Panc1 (cell line): Measurements from ENCODE around the gene HSPA5. TPM values are rescaled to one million over a fixed set of nuclear protein-coding genes. Genes with fewer than 3 reads are reported as not detected.

Source experiments
- ATAC-seq: fragments of 200-7000 bp; cut with Tn5 transposase; 2 replicates; pipeline ENCODE4 v1.9.1; 2020; ENCODE audit warnings: mild to moderate bottlenecking, moderate library complexity
- BruUV-seq: library from RNA; stranded (reverse); fragments of 400-500 nt; replicated peaks from 2 replicates; lab custom pipeline; 2021; lab: Mats Ljungman, UMichigan
- CTCF ChIA-PET: fragments of 300-600 bp; sonication (Branson Sonifier 250); formaldehyde crosslinking; loops from one replicate; lab custom pipeline; 2022; ENCODE audit warnings: antibody characterized with exemption; lab: Charles Lee
- POLR2A ChIA-PET: fragments of 300-600 bp; sonication (Branson Sonifier 250); formaldehyde crosslinking; loops from one replicate; lab custom pipeline; 2022; ENCODE audit warnings: antibody characterized with exemption; lab: Charles Lee
- DNase-seq: peaks from one replicate; pipeline ENCODE4 v3.0.0-alpha.2; 2010; ENCODE audit warnings: low read depth, low spot score
- H3K27ac ChIP-seq: 2 replicates; pipeline ENCODE4 v1.5.1; 2011; ENCODE audit warnings: mild to moderate bottlenecking, low read length, inconsistent platforms
- H3K27me3 ChIP-seq: fragments of 200-500 bp; sonication (Bioruptor generic); 2 replicates; pipeline ENCODE4 v1.6.0; 2014; ENCODE audit warnings: low read length, inconsistent platforms; ENCODE audit not compliant: control insufficient read depth, insufficient read depth
- H3K36me3 ChIP-seq: fragments of 200-500 bp; sonication (Bioruptor generic); 2 replicates; pipeline ENCODE4 v1.5.1; 2014; ENCODE audit warnings: inconsistent platforms, mild to moderate bottlenecking, low read length, moderate library complexity; ENCODE audit not compliant: control insufficient read depth, insufficient read depth
- H3K4me1 ChIP-seq: 2 replicates; pipeline ENCODE4 v1.5.1; 2011; ENCODE audit warnings: inconsistent platforms, mild to moderate bottlenecking, low read length, moderate library complexity; ENCODE audit not compliant: control insufficient read depth, insufficient read depth
- H3K4me3 ChIP-seq, 2 experiments: 2 replicates each; pipeline ENCODE4 v1.5.1; 2011 to 2012; ENCODE audit warnings: low read depth in 2 of 2, low read length in 2 of 2, mild to moderate bottlenecking in 2 of 2, inconsistent platforms in 1 of 2, moderate library complexity in 1 of 2
- H3K9me3 ChIP-seq: fragments of 200-500 bp; sonication (Bioruptor generic); 2 replicates; pipeline ENCODE4 v1.5.1; 2014; ENCODE audit warnings: low read depth, mild to moderate bottlenecking, inconsistent platforms, low read length, moderate library complexity; ENCODE audit not compliant: control insufficient read depth, insufficient read depth
- CTCF ChIP-seq: fragments of 450-650 bp; IDR thresholded peaks from 2 replicates; pipeline ENCODE4 v1.5.1; 2017; ENCODE audit warnings: mild to moderate bottlenecking
- POLR2AphosphoS5 ChIP-seq: IDR thresholded peaks from 2 replicates; pipeline ENCODE4 v1.6.1; 2012; ENCODE audit warnings: mild to moderate bottlenecking, low read depth, low read length, moderate library complexity
- SIN3A ChIP-seq: IDR thresholded peaks from 2 replicates; pipeline ENCODE4 v1.6.1; 2012; ENCODE audit warnings: low read depth, mild to moderate bottlenecking, low read length, moderate library complexity, borderline replicate concordance; ENCODE audit not compliant: insufficient read depth
- TCF7L2 ChIP-seq: IDR thresholded peaks from 2 replicates; pipeline ENCODE4 v1.6.1; 2011; ENCODE audit warnings: mild to moderate bottlenecking, low read depth, low read length, inconsistent platforms
- in situ Hi-C: cut with HindIII; loops from 2 replicates; pipeline ENCODE4 v1.10.0; 2016; ENCODE audit warnings: low sequenced_read_pairs, low pct_unique_long_range_greater_than_20kb
- intact Hi-C: fragments of 100-400 bp; cut with micrococcal nuclease; formaldehyde crosslinking; loops from one replicate; pipeline ENCODE4 v1.10.0; 2022; ENCODE audit not compliant: unreplicated experiment
- total RNA-seq: library from RNA; stranded (reverse); gene quantifications from one replicate; pipeline ENCODE4 v1.2.1, GENCODE V29; 2021; ENCODE audit not compliant: unreplicated experiment
- TF ChIP-seq, protein P1 (sequence below), 2 experiments: IDR thresholded peaks; 2 replicates each; pipeline ENCODE4 v1.6.1; 2011 to 2012; ENCODE audit warnings: low read depth in 2 of 2, control low read depth in 1 of 2, low read length in 1 of 2, mild to moderate bottlenecking in 1 of 2, moderate library complexity in 1 of 2; ENCODE audit not compliant: insufficient read depth in 1 of 2

HSPA5 gene
- total RNA-seq, 1 experiment from 2014 or later: 281 TPM

DNA sequence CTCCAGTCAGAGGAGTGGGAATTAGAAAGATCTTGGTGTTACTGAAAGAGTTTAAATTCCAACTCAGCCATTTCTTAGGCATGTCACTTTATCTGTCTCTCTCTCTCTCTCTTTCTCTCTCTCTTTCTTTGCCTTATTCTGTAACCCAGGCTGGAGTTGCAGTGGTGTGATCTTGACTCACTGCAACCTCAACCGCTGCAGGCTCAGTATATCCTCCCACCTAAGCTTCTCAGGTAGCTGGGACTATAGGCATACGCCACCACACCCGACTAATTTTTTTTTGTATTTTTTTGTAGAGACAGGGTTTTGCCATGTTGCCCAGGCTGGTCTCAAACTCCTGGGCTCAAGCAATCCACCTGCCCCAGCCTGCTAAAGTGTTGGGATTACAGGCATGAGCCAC is 22.5 kb downstream of the HSPA5 start:
- Histone ChIP-seq H3K4me1 (no peaks in the 10 kb centered on the region; the same call in 1 of the 2 replicates), H3K36me3 (no peaks in the 10 kb centered on the region; the same call in 1 of the 2 replicates), H3K4me3 (no peak overlapping the region), H3K9me3 (no peaks in the 10 kb centered on the region), H3K27ac (no peak overlapping the region), H3K27me3 (no peaks in the 10 kb centered on the region)
- DNase-seq: no peak
- no TSS peak for BruUV-seq
- intact Hi-C loops: no loop called here
- ChIA-PET CTCF (no interaction called here), POLR2A (no interaction called here)
- no peak for ATAC-seq
- TF ChIP-seq, protein P1, sequence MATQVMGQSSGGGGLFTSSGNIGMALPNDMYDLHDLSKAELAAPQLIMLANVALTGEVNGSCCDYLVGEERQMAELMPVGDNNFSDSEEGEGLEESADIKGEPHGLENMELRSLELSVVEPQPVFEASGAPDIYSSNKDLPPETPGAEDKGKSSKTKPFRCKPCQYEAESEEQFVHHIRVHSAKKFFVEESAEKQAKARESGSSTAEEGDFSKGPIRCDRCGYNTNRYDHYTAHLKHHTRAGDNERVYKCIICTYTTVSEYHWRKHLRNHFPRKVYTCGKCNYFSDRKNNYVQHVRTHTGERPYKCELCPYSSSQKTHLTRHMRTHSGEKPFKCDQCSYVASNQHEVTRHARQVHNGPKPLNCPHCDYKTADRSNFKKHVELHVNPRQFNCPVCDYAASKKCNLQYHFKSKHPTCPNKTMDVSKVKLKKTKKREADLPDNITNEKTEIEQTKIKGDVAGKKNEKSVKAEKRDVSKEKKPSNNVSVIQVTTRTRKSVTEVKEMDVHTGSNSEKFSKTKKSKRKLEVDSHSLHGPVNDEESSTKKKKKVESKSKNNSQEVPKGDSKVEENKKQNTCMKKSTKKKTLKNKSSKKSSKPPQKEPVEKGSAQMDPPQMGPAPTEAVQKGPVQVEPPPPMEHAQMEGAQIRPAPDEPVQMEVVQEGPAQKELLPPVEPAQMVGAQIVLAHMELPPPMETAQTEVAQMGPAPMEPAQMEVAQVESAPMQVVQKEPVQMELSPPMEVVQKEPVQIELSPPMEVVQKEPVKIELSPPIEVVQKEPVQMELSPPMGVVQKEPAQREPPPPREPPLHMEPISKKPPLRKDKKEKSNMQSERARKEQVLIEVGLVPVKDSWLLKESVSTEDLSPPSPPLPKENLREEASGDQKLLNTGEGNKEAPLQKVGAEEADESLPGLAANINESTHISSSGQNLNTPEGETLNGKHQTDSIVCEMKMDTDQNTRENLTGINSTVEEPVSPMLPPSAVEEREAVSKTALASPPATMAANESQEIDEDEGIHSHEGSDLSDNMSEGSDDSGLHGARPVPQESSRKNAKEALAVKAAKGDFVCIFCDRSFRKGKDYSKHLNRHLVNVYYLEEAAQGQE (IDR thresholded peaks at IDR 0.05; ENCODE audit: insufficient read depth in 1 of 2, low read depth in 2 of 2, low read length in 1 of 2): no peak
- TF ChIP-seq CTCF: no peak
- TF ChIP-seq SIN3A: no peak
- TF ChIP-seq TCF7L2: no peak
- no peak for TF ChIP-seq POLR2AphosphoS5
- in situ Hi-C loops: no loop called here

DNA sequence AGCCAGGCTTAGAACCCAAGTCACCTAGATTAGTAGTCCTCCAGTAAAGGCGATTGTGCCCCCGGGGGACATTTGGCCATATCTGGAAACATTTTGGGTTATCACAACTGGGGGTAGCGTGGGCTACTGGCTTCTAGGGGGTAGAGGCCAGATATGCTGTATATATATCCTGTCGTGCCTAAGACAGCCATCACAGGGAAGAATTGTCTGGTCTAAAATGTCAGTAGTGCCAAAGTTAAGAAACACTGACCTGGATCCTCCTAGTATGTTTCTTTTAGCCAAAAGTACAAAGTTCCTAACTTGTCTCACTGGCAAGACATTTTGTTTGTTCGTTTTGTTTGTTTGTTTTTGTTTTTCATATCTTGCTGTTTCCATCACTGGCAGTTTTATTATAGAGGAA is 27.0 kb downstream of the HSPA5 start:
- intact Hi-C loops: no loop called here
- TF ChIP-seq TCF7L2 (no peak), POLR2AphosphoS5 (no peak)
- no peak overlapping the region for H3K27ac ChIP-seq
- H3K27me3 ChIP-seq: no peaks in the 10 kb centered on the region
- ChIA-PET CTCF (no interaction called here), POLR2A (no interaction called here)
- no peak overlapping the region for H3K4me3 ChIP-seq
- ATAC-seq (no peak), DNase-seq (no peak)
- no peaks in the 10 kb centered on the region for H3K9me3 ChIP-seq
- H3K36me3 ChIP-seq: peaks cover 2% of the 10 kb centered on the region; the same call in 1 of the 2 replicates
- H3K4me1 ChIP-seq: no peaks in the 10 kb centered on the region; the same call in 1 of the 2 replicates
- in situ Hi-C loops: no loop called here
- no TSS peak for BruUV-seq

GRCh38 chr9:125204477-125204876 is 36.7 kb downstream of the HSPA5 start:
- ChIA-PET CTCF (no interaction called here), POLR2A (interaction anchor here (0.6 kb wide), 1 partner anchor 395 kb away, joined by 3 read pairs; no protein-coding TSS in a partner anchor)
- Histone ChIP-seq H3K27me3 (no peaks in the 10 kb centered on the region), H3K27ac (no peak overlapping the region), H3K36me3 (peaks cover 4% of the 10 kb centered on the region), H3K4me1 (peaks cover 6% of the 10 kb centered on the region), H3K9me3 (no peaks in the 10 kb centered on the region), H3K4me3 (no peak overlapping the region)
- ATAC-seq (no peak), DNase-seq (no peak)
- TF ChIP-seq SIN3A: no peak
- TF ChIP-seq TCF7L2: no peak
- TF ChIP-seq, protein P1 (IDR thresholded peaks at IDR 0.05; ENCODE audit: insufficient read depth in 1 of 2, low read depth in 2 of 2, low read length in 1 of 2): no peak
- no peak for TF ChIP-seq CTCF
- no peak for TF ChIP-seq POLR2AphosphoS5
- no TSS peak for BruUV-seq
- in situ Hi-C loops: no loop called here
- intact Hi-C loops: no loop called here
